Measurements from ENCODE around the gene ATF4. TPM values are rescaled to one million over a fixed set of nuclear protein-coding genes. Genes with fewer than 3 reads are reported as not detected.
A peak's percentile ranks its signal among the peaks of the same experiment; 100 is the strongest.

Gene ATF4
- total and polyA plus RNA-seq, 2 of the 13 experiments (the other 11 are each of a cell fraction or from before 2014, with no cell fraction given), result 486 to 1,297 TPM

DNA sequence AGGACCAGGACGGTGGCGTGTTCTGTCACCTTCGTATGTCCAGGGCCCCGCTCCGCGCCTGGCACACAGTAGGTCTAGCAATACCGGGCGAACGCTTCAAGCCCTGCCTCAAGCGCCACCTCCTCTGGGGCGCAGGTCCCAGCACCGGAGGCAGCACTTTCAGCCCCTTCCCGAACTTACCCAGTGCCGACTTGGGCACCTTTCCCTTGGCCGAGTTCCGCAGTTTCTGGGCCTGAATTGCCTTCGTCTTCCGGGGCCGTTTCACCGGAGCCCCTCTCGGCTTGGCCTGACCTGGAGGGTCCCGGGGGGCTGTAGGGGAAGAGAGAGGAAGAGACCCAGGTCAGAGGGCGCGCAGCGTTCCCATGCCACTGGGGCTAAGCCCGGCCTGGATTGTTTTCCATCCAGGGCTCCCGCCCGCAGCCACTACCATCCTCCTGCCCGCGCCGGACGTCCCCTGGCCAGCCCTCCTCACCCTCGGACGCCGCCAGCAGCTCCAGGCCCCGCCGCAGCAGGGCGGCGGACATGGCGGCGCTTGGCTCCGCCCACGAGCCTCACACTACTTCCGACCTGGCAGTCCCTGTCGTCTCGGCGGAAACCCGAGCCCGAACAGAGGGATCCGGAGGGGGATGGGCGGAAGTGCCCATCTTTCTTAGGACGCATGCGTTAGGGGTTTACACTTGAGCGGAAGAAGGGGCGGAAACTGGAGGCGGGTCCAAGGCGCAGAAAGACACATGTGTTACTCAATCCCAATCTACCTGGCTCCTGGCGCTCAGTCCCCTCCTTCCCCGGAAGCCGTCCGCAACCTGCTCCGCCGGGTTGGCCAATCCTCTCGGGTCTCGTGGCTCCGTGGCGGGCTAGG lies 12.1 kb downstream of the ATF4 start, which contains the start of gene RPS19BP1 (continued):
- TF ChIP-seq ATM (IDR thresholded peaks at IDR 0.05; ENCODE audit: borderline replicate concordance), result no peak
- no peak for TF ChIP-seq DNMT1 (CRISPR knock-in tag; IDR thresholded peaks at IDR 0.05)
- TF ChIP-seq ZFP1 (CRISPR knock-in tag; IDR thresholded peaks at IDR 0.05), result no peak
- TF ChIP-seq PAWR (CRISPR knock-in tag; IDR thresholded peaks at IDR 0.05; ENCODE audit: borderline replicate concordance), result no peak
- TF ChIP-seq ZBTB39 (CRISPR knock-in tag; IDR thresholded peaks at IDR 0.05), result 0 out of 2 replicates have a peak, but pooled peaks have one; percentile 61
- peak; percentile 14; the same call in 1 of the 2 replicates for TF ChIP-seq SRF (IDR thresholded peaks at IDR 0.05; ENCODE audit: low read depth, low read length)
- no peak for TF ChIP-seq SNAPC5 (CRISPR knock-in tag; IDR thresholded peaks at IDR 0.05; ENCODE audit: borderline replicate concordance)
- TF ChIP-seq RARA (CRISPR knock-in tag; IDR thresholded peaks at IDR 0.05), result 0 out of 2 replicates have a peak, but pooled peaks have one; percentile 24
- TF ChIP-seq HINFP (CRISPR knock-in tag; IDR thresholded peaks at IDR 0.05; ENCODE audit: low read depth), result no peak
- no peak for TF ChIP-seq ZNF224 (CRISPR knock-in tag; IDR thresholded peaks at IDR 0.05)
- TF ChIP-seq SRSF9 (IDR thresholded peaks at IDR 0.05; ENCODE audit: borderline replicate concordance, insufficient read depth, low read depth, low read length, poor library complexity, severe bottlenecking), result no peak
- TF ChIP-seq ZNF530 (CRISPR knock-in tag; IDR thresholded peaks at IDR 0.05; ENCODE audit: low read depth), result no peak
- no peak for TF ChIP-seq CBX2 (IDR thresholded peaks at IDR 0.05; ENCODE audit: low read depth, low read length)
- no peak for TF ChIP-seq CBX2 (CRISPR knock-in tag; IDR thresholded peaks at IDR 0.05; ENCODE audit: low read depth)
- TF ChIP-seq, protein P1, sequence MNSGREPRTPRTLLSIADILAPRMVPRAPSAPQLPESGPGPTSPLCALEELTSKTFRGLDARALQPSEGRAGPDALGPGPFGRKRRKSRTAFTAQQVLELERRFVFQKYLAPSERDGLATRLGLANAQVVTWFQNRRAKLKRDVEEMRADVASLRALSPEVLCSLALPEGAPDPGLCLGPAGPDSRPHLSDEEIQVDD (CRISPR knock-in tag; IDR thresholded peaks at IDR 0.05; ENCODE audit: borderline replicate concordance), result peak; percentile 70; the same call in 1 of the 2 replicates
- TF ChIP-seq ZNF782 (CRISPR knock-in tag; IDR thresholded peaks at IDR 0.05; ENCODE audit: borderline replicate concordance), result no peak
- peak; percentile 66; the same call in 1 of the 2 replicates for TF ChIP-seq NFKB2 (CRISPR knock-in tag; IDR thresholded peaks at IDR 0.05; ENCODE audit: borderline replicate concordance)
- TF ChIP-seq, protein P2, sequence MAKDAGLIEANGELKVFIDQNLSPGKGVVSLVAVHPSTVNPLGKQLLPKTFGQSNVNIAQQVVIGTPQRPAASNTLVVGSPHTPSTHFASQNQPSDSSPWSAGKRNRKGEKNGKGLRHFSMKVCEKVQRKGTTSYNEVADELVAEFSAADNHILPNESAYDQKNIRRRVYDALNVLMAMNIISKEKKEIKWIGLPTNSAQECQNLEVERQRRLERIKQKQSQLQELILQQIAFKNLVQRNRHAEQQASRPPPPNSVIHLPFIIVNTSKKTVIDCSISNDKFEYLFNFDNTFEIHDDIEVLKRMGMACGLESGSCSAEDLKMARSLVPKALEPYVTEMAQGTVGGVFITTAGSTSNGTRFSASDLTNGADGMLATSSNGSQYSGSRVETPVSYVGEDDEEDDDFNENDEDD (CRISPR knock-in tag; IDR thresholded peaks at IDR 0.05; ENCODE audit: borderline replicate concordance), result peak; percentile 88

Data from HepG2 (cell line).